Measurements from ENCODE around the gene AGTPBP1. TPM values are rescaled to one million over a fixed set of nuclear protein-coding genes. Genes with fewer than 3 reads are reported as not detected.

Gene AGTPBP1
- total and polyA plus RNA-seq, 9 of the 15 experiments (the other 6 are each of a cell fraction or from before 2014, with no cell fraction given), result 1.4 to 7.9 (median 4.6) TPM

DNA sequence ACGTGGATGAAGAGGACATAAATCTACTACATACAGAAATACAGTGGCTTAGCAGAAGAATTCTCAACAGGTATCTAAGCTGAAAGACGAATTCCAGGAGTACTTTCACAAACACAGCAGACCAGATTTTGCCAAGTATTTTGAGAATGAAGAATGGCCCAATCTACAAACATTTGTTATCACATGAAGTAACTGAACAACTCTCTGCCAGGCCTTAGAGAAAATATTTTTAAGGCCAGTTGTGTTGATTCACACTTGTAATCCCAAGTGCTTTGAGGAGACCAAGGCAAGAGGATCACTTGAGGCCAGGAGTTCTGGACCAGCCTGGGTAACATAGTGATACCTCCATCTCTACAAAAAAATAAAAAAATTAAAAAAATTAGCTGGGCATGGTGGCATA, 14.3 kb downstream of the AGTPBP1 start (continued):
- TF ChIP-seq, protein P1, sequence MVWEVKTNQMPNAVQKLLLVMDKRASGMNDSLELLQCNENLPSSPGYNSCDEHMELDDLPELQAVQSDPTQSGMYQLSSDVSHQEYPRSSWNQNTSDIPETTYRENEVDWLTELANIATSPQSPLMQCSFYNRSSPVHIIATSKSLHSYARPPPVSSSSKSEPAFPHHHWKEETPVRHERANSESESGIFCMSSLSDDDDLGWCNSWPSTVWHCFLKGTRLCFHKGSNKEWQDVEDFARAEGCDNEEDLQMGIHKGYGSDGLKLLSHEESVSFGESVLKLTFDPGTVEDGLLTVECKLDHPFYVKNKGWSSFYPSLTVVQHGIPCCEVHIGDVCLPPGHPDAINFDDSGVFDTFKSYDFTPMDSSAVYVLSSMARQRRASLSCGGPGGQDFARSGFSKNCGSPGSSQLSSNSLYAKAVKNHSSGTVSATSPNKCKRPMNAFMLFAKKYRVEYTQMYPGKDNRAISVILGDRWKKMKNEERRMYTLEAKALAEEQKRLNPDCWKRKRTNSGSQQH (CRISPR knock-in tag; IDR thresholded peaks at IDR 0.05), result no peak
- TF ChIP-seq, protein P2, sequence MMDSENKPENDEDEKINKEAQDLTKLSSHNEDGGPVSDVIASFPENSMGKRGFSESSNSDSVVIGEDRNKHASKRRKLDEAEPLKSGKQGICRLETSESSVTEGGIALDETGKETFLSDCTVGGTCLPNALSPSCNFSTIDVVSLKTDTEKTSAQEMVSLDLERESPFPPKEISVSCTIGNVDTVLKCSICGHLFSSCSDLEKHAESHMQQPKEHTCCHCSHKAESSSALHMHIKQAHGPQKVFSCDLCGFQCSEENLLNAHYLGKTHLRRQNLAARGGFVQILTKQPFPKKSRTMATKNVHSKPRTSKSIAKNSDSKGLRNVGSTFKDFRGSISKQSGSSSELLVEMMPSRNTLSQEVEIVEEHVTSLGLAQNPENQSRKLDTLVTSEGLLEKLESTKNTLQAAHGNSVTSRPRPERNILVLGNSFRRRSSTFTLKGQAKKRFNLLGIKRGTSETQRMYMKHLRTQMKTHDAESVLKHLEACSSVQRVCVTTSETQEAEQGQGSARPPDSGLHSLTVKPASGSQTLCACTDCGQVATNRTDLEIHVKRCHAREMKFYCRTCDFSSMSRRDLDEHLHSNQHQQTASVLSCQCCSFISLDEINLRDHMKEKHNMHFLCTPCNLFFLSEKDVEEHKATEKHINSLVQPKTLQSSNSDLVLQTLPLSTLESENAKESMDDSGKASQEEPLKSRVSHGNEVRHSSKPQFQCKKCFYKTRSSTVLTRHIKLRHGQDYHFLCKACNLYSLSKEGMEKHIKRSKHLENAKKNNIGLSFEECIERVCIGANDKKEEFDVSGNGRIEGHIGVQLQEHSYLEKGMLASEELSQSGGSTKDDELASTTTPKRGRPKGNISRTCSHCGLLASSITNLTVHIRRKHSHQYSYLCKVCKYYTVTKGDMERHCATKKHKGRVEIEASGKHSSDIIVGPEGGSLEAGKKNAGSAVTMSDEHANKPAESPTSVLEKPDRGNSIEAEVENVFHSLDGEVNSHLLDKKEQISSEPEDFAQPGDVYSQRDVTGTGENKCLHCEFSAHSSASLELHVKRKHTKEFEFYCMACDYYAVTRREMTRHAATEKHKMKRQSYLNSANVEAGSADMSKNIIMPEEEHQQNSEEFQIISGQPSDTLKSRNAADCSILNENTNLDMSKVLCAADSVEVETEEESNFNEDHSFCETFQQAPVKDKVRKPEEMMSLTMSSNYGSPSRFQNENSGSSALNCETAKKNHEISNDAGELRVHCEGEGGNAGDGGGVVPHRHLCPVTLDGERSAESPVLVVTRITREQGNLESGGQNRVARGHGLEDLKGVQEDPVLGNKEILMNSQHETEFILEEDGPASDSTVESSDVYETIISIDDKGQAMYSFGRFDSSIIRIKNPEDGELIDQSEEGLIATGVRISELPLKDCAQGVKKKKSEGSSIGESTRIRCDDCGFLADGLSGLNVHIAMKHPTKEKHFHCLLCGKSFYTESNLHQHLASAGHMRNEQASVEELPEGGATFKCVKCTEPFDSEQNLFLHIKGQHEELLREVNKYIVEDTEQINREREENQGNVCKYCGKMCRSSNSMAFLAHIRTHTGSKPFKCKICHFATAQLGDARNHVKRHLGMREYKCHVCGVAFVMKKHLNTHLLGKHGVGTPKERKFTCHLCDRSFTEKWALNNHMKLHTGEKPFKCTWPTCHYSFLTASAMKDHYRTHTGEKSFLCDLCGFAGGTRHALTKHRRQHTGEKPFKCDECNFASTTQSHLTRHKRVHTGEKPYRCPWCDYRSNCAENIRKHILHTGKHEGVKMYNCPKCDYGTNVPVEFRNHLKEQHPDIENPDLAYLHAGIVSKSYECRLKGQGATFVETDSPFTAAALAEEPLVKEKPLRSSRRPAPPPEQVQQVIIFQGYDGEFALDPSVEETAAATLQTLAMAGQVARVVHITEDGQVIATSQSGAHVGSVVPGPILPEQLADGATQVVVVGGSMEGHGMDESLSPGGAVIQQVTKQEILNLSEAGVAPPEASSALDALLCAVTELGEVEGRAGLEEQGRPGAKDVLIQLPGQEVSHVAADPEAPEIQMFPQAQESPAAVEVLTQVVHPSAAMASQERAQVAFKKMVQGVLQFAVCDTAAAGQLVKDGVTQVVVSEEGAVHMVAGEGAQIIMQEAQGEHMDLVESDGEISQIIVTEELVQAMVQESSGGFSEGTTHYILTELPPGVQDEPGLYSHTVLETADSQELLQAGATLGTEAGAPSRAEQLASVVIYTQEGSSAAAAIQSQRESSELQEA (IDR thresholded peaks at IDR 0.05; ENCODE audit: low read depth), result no peak
- TF ChIP-seq BCL6 (CRISPR knock-in tag; IDR thresholded peaks at IDR 0.05) (no peak), RBM17 (IDR thresholded peaks at IDR 0.05; ENCODE audit: borderline replicate concordance, low read depth, low read length) (no peak), SMARCB1 (IDR thresholded peaks at IDR 0.05; ENCODE audit: insufficient read length, low read depth) (no peak)

All from K562 (cell line).